ENCODE measurements around the gene FUT8. TPM values are rescaled to one million over a fixed set of nuclear protein-coding genes. Genes with fewer than 3 reads are reported as not detected.

The FUT8 gene
- total RNA-seq, 1 donor from 2014 or later, result 18.1 TPM

GRCh38 chr14:65774041-65774440, 361.5 kb downstream of the FUT8 start:
- no peaks in the 10 kb centered on the region for H3K36me3 Mint-ChIP-seq (ENCODE audit: low read depth)
- no peaks in the 10 kb centered on the region for H3K9me3 Mint-ChIP-seq (ENCODE audit: low read depth)
- no peak overlapping the region for H3K27ac Mint-ChIP-seq (ENCODE audit: unreplicated experiment)
- H3K4me1 Mint-ChIP-seq (ENCODE audit: low read depth), result no peaks in the 10 kb centered on the region
- peaks cover 5% of the 10 kb centered on the region for H3K27me3 Mint-ChIP-seq (ENCODE audit: low read depth)
- DNase-seq (ENCODE audit: low spot score), result no peak
- no peak for TF ChIP-seq CTCF (IDR thresholded peaks at IDR 0.05)
- no peak overlapping the region for H3K4me3 Mint-ChIP-seq (ENCODE audit: unreplicated experiment)

GRCh38 chr14:65776193-65776852, 363.8 kb downstream of the FUT8 start:
- Mint-ChIP-seq H3K4me3 (ENCODE audit: unreplicated experiment) (no peak overlapping the region), H3K27ac (ENCODE audit: unreplicated experiment) (no peak overlapping the region), H3K36me3 (ENCODE audit: low read depth) (no peaks in the 10 kb centered on the region), H3K27me3 (ENCODE audit: low read depth) (peaks cover 12% of the 10 kb centered on the region), H3K4me1 (ENCODE audit: low read depth) (no peaks in the 10 kb centered on the region), H3K9me3 (ENCODE audit: low read depth) (no peaks in the 10 kb centered on the region)
- DNase-seq (ENCODE audit: low spot score), result no peak
- TF ChIP-seq CTCF (IDR thresholded peaks at IDR 0.05), result no peak

GRCh38 chr14:65780566-65780965, 368.0 kb downstream of the FUT8 start:
- Mint-ChIP-seq H3K9me3 (ENCODE audit: low read depth) (no peaks in the 10 kb centered on the region), H3K4me1 (ENCODE audit: low read depth) (no peaks in the 10 kb centered on the region), H3K27ac (ENCODE audit: unreplicated experiment) (no peak overlapping the region), H3K4me3 (ENCODE audit: unreplicated experiment) (no peak overlapping the region), H3K36me3 (ENCODE audit: low read depth) (no peaks in the 10 kb centered on the region), H3K27me3 (ENCODE audit: low read depth) (peaks cover 10% of the 10 kb centered on the region)
- TF ChIP-seq CTCF (IDR thresholded peaks at IDR 0.05), result no peak
- DNase-seq (ENCODE audit: low spot score), result no peak

GRCh38 chr14:65783101-65783500, 370.6 kb downstream of the FUT8 start:
- H3K9me3 Mint-ChIP-seq (ENCODE audit: low read depth), result no peaks in the 10 kb centered on the region
- H3K36me3 Mint-ChIP-seq (ENCODE audit: low read depth), result no peaks in the 10 kb centered on the region
- no peak overlapping the region for H3K4me3 Mint-ChIP-seq (ENCODE audit: unreplicated experiment)
- TF ChIP-seq CTCF (IDR thresholded peaks at IDR 0.05), result no peak
- H3K4me1 Mint-ChIP-seq (ENCODE audit: low read depth), result no peaks in the 10 kb centered on the region
- peaks cover 9% of the 10 kb centered on the region for H3K27me3 Mint-ChIP-seq (ENCODE audit: low read depth)
- no peak overlapping the region for H3K27ac Mint-ChIP-seq (ENCODE audit: unreplicated experiment)
- DNase-seq (ENCODE audit: low spot score), result no peak

- Mint-ChIP-seq H3K4me1 (ENCODE audit: low read depth) (no peaks in the 10 kb centered on the region), H3K27me3 (ENCODE audit: low read depth) (peaks cover 7% of the 10 kb centered on the region), H3K36me3 (ENCODE audit: low read depth) (no peaks in the 10 kb centered on the region), H3K4me3 (ENCODE audit: unreplicated experiment) (no peak overlapping the region), H3K27ac (ENCODE audit: unreplicated experiment) (no peak overlapping the region), H3K9me3 (ENCODE audit: low read depth) (no peaks in the 10 kb centered on the region)
- no peak for DNase-seq (ENCODE audit: low spot score)
- TF ChIP-seq CTCF (IDR thresholded peaks at IDR 0.05), result no peak
Observed at GRCh38 chr14:65783576-65783975, 371.0 kb downstream of the FUT8 start.

All from chondrocyte (in vitro differentiated cells).